ENCODE data around the gene DTNBP1.

Gene DTNBP1

DNA sequence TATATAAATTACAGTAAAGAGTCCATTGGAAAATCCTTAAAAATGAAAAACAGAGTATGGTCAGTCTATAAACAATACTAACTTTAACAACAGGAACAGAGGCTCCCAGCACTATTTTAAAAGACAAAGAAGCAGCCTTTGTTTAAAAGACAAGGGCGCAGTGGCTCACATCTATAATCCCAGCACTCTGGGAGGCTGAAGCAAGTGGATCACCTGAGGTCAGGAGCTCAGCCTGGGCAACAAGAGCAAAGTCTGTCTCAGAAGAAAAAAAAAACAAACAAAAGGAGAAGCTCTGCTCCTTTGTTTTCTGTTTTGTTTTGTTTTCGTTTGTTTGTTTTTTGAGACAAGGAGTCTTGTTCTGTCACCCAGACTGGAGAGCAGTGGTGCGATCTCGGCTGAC, 89.4 kb downstream of the DTNBP1 start:
- TF ChIP-seq, protein P1, sequence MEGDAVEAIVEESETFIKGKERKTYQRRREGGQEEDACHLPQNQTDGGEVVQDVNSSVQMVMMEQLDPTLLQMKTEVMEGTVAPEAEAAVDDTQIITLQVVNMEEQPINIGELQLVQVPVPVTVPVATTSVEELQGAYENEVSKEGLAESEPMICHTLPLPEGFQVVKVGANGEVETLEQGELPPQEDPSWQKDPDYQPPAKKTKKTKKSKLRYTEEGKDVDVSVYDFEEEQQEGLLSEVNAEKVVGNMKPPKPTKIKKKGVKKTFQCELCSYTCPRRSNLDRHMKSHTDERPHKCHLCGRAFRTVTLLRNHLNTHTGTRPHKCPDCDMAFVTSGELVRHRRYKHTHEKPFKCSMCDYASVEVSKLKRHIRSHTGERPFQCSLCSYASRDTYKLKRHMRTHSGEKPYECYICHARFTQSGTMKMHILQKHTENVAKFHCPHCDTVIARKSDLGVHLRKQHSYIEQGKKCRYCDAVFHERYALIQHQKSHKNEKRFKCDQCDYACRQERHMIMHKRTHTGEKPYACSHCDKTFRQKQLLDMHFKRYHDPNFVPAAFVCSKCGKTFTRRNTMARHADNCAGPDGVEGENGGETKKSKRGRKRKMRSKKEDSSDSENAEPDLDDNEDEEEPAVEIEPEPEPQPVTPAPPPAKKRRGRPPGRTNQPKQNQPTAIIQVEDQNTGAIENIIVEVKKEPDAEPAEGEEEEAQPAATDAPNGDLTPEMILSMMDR (IDR thresholded peaks at IDR 0.05; ENCODE audit: low read depth, low read length): no peak
- DNase-seq (ENCODE audit: extremely low read depth, low read depth): no peak

DNA sequence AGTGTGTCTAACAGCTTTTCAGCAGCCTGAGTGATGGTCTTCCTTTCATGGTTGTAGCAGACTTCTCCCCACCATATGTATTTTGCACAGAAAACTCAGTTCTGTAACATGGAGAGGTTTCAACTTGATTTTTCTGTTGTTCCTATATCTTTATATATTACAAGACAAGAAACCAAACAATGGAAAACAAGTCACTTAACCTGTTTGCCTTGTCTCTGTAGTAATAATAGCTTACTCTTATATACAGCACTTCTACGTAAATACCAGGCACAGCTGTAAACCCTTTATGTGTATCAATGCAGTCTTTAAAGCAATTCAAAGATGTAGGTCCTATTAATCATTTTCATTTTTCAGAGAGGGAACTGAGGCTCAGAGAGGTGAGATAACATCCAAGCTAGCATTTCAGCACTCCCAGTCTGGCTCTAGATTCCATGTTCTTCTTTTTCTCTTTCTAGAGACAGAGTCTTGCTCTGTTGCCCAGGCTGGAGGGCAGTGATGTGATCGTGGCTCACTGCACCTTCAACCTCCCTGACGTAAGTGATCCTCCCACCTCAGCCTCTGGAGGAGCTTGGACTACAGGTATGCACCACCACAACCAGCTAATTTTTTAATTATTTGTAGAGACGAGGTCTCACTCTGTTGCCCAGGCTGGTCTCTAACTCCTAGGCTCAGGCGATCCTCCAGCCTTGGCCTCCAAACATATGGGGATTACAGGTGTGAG, 90.4 kb downstream of the DTNBP1 start:
- TF ChIP-seq, protein P1 (IDR thresholded peaks at IDR 0.05; ENCODE audit: low read depth, low read length): no peak
- DNase-seq (ENCODE audit: extremely low read depth, low read depth): no peak

DNA sequence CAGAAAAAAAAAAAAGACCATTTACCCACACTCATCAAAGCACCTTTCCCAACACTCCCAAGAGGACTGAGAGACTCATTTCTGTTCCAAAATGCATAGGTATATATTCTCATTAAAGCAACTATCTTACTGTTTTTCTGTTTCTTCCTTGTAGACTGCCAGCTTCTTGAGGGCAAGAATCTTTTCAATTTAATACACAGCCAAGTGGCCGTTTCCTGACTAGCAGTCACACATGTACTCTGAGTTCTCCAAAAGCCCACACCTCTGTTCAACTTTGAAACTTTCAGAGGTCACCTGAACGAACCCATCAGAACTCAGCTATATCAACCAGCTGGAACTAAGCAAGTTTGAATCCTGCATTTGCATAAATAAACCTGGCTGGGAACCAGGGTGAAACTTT, 92.7 kb downstream of the DTNBP1 start:
- TF ChIP-seq, protein P1 (IDR thresholded peaks at IDR 0.05; ENCODE audit: low read depth, low read length): no peak
- no peak for DNase-seq (ENCODE audit: extremely low read depth, low read depth)

DNA sequence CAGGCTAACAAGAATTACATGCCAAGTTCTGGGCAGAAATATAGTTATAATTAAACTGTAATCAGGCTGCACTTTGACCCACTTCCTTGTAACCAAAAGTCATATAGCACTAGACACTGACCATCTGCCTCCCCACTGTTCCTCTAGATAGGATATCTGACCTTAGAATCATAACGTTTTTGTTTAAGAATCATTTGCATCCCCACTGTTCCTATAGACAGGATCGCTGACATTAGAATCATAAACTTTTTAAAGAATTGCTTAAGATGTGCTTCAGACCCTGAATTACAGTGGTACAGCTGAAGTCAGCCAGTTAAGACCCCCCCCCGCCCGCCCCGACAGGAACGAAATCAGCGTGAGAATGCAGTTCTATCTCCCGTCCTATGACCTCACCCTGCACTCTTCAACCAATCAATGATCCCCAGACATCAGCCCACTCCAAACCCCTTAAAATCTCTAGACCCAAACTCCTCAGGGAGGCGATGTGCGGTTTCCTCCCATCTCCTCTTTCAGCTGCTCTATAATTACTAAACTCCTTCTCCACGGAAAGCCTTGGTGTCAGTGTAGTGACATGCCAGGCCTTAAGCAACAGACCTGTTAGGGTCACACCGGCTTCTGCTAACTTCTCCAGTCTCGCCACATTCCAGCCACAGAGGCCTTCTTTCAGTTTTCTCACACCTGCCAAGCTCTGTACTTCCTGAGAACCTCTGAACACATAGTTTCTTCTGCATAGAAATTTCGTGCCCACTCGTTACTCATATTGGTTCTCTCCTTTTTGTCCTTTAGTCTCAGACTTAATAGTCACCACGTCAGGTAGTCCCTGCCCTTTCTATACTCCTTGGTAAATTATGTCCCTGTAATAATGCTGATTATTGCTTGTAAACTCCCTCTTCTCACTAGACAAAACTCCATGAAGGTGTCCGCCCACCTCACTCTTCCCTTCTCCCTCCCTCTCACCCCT, 93.5 kb downstream of the DTNBP1 start:
- TF ChIP-seq, protein P1 (IDR thresholded peaks at IDR 0.05; ENCODE audit: low read depth, low read length): no peak
- DNase-seq (ENCODE audit: extremely low read depth, low read depth): no peak

DNA sequence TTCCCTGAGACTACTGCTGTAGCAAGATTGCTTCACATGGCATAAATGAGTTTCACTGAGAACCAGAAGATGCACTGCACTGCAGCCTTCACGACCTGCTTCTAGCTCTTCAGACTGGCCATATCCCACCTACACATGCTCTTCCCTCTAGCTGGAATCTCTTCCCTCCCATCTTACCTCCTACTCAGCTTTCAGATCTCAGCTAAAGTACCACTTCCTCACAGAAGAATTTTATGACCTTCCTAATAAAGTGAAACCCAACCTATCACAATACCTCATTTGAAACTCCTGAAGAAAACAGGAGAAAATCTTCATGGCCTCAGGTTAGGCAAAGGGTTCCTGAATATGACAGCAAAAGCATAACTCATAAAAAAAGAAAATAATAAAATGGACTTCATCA, 99.9 kb downstream of the DTNBP1 start:
- TF ChIP-seq, protein P1 (IDR thresholded peaks at IDR 0.05; ENCODE audit: low read depth, low read length): no peak
- no peak for DNase-seq (ENCODE audit: extremely low read depth, low read depth)

DNA sequence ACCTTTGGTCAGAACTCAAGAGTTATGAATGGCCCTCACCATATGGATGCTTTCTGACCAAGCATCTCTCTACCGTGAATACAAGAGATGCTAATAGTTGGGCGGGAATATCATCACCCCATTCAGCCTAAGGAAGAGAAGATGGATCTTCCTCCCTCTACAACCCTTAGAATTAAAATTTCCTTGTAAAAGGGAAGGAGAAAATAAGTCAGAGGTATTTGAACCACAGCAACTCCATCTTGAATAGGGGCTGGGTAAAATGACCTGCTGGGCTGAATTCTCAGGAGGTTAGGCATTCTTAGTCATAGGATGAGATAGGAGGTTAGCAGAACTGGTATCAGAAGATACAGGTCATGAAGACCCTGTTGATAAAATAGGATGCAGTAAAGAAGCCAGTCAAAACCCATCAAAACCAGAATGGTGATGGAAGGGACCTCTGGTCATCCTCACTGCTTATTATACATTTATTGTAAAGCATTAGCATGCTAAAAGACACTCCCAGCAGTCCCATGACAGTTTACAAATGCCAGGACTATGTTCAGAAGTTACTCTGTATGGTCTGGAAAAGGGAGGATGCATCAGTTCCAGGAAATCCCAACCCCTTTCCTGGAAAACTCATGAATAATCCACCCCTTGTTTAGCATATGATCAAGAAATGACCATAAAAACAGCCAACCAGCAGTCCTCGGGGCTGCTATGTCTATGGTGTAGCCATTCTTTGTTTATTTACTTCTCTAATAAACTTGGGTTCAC, 101.2 kb downstream of the DTNBP1 start:
- no peak for DNase-seq (ENCODE audit: extremely low read depth, low read depth)
- TF ChIP-seq, protein P1 (IDR thresholded peaks at IDR 0.05; ENCODE audit: low read depth, low read length): no peak

Data from AG09319 (cell line).